Measurements from ENCODE around the gene BIRC3.

DNA sequence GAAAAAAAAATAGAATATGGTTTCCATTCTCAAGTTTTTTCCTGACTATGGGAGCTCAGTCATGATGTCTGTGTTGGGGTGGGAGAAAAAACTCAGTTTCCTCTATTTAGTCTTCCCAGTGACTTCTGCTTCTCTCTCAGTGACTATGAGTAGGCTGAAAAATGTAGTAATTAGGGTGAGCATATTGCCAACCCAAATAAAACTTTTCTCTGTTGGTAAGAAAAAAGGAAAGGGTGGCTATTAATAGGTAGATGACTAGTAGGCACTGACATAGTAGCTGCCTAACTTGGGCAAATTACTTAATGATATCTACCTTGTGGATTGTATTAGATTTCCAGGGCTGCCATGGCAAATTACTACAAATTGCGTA, 34.2 kb upstream of the BIRC3 start:
- TF ChIP-seq RFX5 (IDR thresholded peaks at IDR 0.05; ENCODE audit: borderline replicate concordance, low read depth, low read length) (no peak), CEBPB (IDR thresholded peaks at IDR 0.05; ENCODE audit: low read depth, low read length) (no peak), TEAD4 (IDR thresholded peaks at IDR 0.05; ENCODE audit: low read depth, low read length) (no peak), JUND (IDR thresholded peaks at IDR 0.05; ENCODE audit: low read length) (no peak), SP2 (IDR thresholded peaks at IDR 0.05; ENCODE audit: low read length) (no peak), JUN (IDR thresholded peaks at IDR 0.05; ENCODE audit: low read depth, low read length) (no peak), EGR1 (IDR thresholded peaks at IDR 0.05; ENCODE audit: borderline replicate concordance, low read depth, low read length) (no peak)
- TF ChIP-seq, protein P1, sequence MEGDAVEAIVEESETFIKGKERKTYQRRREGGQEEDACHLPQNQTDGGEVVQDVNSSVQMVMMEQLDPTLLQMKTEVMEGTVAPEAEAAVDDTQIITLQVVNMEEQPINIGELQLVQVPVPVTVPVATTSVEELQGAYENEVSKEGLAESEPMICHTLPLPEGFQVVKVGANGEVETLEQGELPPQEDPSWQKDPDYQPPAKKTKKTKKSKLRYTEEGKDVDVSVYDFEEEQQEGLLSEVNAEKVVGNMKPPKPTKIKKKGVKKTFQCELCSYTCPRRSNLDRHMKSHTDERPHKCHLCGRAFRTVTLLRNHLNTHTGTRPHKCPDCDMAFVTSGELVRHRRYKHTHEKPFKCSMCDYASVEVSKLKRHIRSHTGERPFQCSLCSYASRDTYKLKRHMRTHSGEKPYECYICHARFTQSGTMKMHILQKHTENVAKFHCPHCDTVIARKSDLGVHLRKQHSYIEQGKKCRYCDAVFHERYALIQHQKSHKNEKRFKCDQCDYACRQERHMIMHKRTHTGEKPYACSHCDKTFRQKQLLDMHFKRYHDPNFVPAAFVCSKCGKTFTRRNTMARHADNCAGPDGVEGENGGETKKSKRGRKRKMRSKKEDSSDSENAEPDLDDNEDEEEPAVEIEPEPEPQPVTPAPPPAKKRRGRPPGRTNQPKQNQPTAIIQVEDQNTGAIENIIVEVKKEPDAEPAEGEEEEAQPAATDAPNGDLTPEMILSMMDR (IDR thresholded peaks at IDR 0.05; ENCODE audit: control extremely low read depth in 1 of 3, insufficient read depth in 1 of 3, low read depth in 1 of 3, low read length in 3 of 3), result no peak
